Suppressor macrophage (primary cell): Measurements from ENCODE around the gene TMEM60.
A peak's percentile ranks its signal among the peaks of the same experiment; 100 is the strongest.
"Not testable (repeated sequence)": the region's sequence is repeated elsewhere in the genome, so short reads cannot be mapped to it uniquely, and the experiment has no call there.

Experiments used
- DNase-seq, 4 experiments: peaks; one replicate each; pipeline ENCODE4 v3.0.0-alpha.2; 2020 to 2022
- total RNA-seq, 17 experiments: gene quantifications; one replicate each; lab custom pipeline; 2026; ENCODE audit warnings: mixed read lengths in 6 of 17, inconsistent platforms in 3 of 17; lab: John Stamatoyannopoulos, UW

TMEM60 gene, protein sequence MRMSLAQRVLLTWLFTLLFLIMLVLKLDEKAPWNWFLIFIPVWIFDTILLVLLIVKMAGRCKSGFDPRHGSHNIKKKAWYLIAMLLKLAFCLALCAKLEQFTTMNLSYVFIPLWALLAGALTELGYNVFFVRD
- 6.7 to 23.4 (median 13.8) reads per million in 17 experiments for total RNA-seq

DNA sequence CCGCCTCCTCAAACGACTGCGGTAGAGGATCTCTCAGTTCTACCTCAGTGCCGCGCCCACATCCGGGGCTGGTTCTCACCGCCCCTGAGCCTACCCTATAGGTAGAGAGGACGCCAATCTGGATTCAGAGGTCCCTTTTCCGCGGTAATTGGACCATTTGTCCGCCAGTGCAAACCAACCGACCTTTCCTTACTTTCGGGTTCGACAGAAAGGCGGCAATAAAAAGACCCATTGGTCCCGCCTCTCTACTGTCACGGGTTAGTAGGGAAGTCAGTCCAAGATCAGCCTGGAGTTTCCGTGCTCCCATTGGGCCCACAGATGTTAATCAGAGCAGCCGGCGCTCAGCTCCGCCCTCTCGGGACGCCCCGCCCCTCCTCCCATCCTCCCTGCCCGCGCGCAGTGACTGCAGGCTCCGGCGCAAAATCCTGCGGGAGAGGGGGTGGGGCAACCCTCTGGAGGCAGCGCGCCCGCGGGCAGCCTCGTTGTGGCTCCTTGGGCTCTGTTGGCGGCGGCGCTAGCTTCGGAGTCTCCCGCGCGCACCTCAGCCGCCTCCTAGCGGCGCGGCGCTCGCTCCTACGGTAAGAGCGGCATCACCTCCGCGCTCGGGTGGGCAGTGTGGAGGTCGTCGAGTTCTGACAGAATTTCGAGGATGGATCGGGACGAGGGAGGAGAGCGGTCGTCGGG, at the start of gene TMEM60, which contains the start of gene PHTF2:
TSS of gene TMEM60 (minus strand) at position 41 of the 684 bp plus-strand sequence. CDS start 4,061 bp downstream, outside the sequence.
TSS of gene PHTF2 (plus strand) at position 380 of the 684 bp plus-strand sequence.
- DNase-seq: peak; percentile 98 to 100 (median 99)

DNA sequence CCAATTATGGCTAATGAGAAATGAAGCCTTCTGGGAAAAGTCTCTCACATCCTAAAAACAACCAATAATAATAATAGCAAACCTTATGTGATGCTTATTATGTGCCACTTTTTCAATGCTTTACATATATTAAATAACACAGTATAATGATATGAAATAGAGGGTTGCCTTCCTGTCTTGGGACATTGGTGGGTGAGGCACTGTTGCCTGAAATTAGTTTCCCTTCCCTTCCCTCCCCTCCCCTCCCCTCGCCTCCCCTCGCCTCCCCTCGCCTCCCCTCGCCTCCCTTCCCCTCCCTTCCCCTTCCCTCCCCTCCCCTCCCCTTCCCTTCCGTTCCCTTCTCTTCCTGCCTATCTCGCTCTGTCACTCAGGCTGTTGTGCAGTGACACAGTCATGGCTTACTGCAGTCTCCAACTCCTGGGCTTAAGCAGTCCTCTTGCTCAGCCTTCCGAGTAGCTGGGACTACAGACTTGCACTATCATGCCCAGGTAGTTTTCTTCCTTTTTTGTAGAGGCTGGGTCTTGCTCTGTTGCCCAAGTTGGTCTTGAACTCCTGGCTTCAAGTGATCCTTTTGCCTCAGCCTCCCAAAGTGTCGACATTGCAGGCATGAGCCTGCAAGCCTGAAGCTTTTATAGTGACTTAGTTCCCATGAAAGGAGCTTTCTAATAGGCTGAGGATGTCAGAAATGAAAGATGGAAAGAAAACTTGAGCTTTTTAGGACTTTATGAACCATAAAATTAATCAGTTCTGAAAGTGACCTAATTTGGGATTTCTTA, 48.3 kb upstream of the TMEM60 start:
- DNase-seq: no peak

DNA sequence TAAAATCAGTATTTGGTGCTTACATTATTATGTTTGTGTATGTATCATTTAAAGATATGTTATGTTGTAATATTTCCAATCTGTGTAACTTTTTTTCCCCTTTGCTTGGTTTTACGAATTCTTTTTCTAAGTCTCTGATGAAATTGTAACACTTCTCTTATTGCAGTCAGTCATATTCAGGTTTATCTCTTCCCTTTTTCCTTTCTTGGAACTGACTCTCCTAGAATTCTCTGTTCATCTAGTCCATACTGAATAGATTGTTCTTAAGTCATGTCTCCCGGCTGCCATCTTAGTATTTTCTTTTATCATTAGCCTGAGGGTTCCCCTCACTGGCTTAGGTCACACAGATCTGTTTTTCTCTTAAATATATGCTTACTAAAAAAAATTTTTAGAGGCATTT, 45.0 kb upstream of the TMEM60 start:
- DNase-seq: peak in 1 of 4 experiments; percentile 18

DNA sequence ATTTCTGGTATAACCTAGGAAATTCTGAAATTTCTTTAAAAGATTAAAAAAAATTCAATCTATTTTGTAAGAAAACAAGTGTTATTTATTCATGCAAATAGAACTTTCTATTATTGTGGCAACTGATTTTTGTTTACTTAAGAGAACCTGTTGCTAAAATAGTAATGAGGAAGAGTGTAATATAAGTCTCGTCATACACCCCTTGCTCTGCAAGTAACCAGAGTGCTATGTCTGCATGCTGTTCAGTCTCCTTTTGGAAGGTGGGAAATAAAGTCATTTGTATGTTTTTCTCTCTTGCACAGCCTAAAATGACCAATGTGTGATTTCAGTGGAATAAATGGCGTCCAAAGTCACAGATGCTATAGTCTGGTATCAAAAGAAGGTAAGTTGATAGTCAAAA, 41.7 kb upstream of the TMEM60 start:
- peak in 2 of 4 experiments; percentile 16 to 23 for DNase-seq

DNA sequence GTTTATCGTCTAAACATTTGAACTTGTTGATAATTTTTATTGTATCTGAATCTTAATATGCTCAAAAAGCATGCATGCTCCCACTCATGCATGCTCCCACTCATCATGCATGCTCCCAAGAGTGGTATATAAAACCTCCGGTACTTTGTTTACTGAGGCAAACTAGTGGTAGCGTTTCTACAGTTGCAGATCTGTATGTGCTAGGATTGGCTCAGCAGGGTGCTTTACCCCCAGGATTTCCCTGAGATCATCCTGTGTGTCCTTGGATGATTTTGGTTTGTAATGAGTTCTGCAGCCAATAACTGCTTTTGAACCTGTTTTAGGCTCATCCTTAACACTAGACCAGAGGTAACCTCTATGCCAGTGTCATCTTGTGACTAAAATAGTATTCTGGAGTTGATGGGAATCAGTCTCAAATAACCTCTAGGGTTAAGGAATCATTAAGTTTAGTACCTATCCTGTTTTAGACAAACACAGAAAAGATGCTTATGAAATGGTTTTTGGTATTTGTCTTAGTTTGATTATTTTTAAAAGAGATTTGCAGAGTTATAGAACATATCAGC, 40.8 kb upstream of the TMEM60 start:
- no peak for DNase-seq

DNA sequence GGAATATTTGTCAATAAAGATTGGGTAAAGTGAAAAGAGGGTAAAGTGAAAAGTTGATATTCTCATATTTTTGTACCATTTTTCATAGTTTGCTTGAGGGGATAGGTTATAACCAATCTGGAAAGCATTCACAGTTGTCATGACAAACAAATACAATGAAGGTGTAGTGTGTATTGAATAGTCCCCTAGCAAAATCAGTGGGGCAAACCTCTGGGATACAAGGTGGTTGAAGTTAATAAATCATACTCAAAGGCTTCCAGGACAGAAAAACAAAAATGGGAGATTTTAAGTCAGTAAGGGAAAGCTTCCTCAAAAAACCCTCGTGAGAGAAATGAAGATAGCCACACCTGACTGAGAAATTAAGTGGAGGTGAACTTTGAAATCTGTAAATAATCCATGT, 39.7 kb upstream of the TMEM60 start:
- DNase-seq: no peak

DNA sequence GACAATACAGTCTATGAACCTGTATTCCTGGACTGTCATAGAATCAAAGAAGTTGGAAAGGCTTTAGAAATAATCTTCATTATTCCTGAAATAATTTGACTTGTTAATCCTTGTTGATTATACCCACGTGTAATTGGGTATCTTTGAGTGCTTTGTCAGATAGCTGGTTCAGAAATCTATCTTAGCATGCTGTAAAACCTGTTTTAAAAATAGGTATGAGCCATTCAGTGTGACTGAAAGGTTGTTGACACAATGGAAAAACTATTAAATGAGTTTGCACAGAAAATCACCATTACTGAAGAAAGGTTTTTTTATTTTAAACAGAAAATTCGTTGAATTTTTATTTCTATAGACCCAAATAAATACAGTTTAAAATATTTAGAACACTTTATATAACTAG, 39.0 kb upstream of the TMEM60 start:
- DNase-seq: no peak

DNA sequence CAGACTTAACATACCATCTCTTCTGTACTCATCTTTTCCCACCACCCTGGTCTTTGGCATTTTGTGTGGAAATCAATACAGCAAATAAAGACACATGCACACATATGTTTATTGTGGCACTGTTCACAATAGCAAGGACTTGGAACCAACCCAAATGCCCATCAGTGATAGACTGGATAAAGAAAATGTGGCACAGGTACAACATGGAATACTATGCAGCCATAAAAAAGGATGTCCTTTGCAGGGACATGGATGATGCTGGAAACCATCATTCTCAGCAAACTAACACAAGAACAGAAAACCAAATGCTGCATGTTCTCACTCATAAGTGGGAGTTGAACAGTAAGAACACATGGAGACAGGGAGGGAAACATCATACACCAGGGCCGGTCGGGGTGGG, 38.2 kb upstream of the TMEM60 start:
- DNase-seq: not testable (repeated sequence)

DNA sequence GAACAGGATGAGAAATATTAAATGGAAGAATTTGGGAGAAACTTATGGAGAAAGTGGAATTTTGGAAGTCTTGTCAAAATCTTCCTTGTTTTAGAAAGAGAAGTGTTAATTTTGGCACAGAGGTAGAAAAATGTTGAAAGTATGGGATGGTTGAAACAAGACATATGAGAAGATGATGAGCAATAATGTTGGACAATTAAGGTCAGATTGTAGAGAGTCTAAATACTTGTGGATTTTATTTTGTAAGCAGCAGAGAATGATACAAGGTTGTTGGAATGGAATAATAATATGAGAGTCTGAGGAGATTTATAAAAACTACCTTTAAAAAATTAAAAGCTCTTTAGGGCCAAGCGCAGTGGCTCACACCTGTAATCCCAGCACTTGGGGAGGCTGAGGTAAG, 34.9 kb upstream of the TMEM60 start:
- DNase-seq: no peak

DNA sequence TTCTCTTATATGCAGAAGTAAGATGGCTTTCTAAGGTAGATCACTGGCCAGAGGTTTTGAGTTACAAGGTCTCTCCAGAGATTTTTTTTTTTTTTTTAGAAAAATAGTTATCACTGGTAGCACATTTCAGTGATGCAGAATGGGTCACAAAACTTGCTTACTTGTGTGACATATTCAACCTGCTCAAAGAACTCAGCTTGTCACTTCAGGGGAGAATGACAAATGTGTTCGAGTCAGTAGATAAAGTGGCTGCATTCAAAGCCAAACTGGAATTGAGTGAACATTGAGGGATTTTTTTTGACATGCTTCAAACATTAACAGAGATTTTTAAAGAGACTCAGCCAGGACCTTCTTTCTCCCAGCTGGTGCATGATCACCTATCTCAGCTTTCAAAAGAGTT, 33.7 kb upstream of the TMEM60 start:
- no peak for DNase-seq

DNA sequence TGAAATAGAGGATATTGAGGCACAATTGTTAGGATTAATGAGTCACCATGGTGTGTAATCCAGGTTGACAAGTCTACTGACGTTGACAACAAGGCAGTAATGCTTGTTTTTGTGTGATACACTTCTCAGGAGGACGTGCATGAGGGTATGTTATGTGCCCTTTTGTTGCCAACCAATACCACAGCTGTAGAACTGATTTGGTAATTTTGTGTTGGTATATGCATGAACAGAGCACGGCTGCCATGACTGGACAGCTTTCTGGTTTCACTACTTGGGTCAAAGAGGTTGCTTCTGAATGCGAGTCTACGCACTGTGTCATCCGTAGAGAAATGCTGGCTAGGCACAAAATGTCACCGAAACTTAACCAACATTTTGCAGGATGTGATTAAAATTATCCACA, 33.2 kb upstream of the TMEM60 start:
- no peak for DNase-seq

DNA sequence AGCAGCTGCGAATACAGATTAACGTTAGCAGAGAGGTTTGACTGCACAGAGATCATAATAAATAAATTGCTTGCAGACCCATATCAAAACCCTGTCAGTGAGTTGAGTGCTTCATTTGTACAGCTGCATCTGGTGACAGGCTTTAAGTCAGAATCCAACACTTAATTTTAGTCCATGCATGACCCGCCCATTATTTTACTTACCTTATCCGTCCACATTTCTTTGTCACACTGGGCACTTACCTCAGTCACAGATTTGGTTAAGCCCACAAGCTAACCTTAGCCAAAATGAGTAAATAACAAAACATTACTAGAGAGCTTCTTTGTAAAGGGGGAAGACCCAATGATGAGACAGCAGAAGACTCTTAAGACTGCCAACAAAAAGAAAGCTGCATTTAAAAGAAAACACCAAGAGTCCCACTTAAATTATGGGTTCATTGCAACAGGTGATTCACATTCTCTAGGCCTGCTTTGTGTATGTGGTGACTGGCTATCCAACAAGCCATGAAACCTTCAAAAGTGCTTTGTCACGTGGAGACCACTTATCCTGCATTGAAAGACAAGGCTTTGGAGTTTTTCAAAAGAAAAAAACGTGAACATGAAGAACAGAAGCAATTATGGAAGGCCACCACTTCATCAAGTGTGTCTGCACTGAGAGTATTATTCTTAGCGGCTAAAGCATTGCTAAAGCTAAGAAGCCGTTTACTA, 32.6 kb upstream of the TMEM60 start:
- no peak for DNase-seq

DNA sequence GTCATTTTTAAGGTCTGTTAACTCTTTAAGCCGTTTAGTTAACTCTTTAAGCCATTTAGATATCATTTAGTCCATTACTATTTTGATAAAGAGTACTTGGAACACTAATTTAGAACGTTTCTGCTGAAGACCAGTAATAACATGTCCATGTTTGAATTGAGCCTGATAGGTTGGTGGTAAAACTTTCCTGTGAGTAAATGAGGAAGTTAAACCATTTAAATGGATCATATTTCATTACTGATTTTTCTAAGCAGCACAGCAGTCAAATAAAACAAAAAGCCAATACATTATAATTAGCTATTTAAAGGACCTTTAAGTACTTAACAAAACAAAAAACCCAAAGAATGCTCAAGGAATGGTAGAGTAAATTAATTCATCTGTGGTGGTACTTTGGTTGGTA, 29.8 kb upstream of the TMEM60 start:
- DNase-seq: no peak

DNA sequence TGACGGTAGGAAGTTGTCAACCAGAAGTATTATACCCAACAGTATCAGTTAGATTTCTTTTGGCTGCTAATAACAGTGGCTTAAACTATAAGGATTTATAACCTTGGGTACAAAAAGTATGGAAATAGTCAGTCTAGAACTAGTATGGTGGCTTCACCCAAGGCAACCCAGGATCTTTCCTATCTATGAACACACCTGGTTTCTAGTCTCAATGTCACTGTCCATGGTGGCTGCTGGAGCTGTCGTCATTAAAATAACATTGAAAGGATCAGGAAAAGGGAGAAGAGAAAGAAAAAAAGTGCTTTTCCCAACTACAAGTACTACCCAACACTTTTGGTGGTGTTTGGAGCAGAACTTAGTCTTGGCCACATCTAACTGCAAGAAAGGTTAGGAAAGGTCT, 28.1 kb upstream of the TMEM60 start:
- DNase-seq: no peak

DNA sequence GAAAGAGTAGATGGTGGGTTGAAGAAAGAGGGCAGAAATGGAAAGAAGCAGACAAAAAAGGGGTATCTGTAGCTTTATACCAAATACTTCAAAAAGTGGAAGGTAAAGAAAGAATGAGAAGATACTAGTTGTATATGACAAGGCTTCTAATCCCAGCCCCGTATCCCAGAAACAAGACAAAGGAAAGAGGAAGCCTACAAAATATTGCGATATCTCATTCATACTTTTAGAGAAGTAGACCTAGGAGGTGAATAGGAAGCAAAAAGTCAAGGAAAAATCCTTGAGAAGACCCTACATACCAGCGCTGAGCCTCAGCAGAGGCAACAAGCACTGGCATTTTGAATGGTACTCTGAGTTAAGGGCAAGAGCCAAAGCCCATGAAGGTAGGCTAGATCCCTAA, 26.9 kb upstream of the TMEM60 start:
- peak in 3 of 4 experiments; percentile 15 to 63 (median 60) for DNase-seq

DNA sequence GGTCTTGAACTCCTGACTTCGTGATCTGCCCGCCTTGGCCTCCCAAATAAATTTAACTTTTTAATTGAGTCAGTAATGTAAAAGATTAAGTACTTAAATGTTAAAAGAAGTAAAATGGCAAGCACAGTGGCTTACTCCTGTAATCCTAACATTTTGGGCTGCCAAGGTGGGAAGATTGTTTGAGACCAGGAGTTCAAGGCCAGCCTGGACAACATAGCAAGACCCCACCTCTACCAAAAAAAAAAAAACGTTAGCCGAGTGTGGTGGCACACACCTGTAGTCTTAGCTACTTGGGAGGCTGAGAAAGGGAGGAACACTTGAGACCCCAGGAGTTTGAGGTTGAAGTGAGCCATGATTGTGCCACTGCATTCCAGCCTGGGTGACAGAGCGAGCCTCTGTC, 26.4 kb upstream of the TMEM60 start:
- no peak for DNase-seq

DNA sequence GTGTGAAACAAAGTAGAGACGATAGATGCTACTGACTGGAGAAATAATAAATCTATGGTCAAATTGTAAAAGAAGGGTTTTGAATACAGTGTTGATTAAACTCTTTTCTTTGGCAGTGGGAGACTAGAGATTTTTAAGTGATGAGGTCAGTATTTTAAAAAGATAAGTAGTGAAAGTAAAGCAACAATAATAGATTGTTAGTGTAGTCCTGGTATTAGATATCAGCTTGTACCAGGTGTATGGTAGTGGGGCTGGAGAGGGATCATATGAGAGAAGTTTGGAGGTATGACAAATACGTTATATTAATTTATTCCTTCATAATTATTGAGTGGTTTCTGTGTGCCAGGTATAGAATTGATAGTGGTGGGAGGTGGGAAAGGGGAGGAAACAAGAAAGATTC, 25.6 kb upstream of the TMEM60 start:
- DNase-seq: no peak

DNA sequence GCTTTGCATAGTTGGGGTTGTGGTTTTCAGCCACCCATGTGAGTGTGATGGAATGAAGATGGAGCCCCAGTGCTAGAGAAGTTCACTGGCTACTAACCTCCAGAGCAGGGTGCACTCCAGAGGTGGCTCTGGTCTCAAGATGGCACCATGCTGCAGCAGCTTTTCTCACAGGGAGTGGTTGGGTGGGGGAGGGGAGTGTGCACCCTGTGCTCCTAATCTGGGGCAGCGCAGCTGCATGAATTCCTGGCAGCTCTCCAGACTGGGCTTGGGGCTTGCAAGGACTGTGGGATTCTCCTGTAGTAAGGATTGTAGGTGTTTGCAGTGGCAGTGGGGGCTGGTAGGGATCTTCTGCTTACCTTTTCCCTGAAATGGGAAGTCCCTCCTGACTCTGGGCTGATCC, 24.0 kb upstream of the TMEM60 start:
- no peak for DNase-seq

DNA sequence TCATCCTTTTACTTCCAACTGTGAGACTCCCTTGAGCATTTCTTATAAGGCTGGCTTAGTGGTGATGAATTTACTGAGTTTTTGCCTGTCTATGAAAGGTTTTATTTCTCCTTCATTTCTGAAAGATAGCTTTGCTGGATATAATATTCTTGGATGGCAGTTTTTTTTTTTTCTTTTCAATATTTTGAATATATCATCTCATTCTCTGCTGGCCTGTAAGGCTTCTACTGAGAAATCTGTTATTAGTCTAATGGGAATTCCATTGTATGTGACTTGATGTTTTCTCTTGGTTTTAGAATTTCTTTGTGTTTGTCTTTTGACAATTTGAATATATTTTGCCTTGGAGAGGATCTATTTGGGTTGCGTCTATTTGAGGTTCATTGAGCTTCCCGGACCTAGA, 22.7 kb upstream of the TMEM60 start:
- no peak for DNase-seq

DNA sequence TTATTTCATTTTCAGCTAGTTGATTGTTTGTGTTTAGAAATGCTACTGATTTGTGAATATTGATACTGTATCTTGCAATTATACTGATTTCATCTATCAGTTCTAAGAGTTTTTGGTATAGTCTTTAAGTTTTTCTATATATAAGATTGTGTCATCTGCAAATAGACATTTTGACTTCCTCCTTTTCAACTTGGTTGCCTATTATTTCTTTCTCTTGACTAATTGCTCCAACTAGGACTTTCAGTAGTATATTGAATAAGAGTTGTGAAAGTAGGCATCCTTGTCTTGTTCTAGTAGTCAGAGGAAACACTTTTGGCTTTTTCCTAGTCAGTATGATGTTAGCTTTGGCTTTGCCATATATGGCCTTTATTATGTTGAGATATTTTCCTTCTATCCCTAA, 20.8 kb upstream of the TMEM60 start:
- DNase-seq: peak in 2 of 4 experiments; percentile 34 to 43

DNA sequence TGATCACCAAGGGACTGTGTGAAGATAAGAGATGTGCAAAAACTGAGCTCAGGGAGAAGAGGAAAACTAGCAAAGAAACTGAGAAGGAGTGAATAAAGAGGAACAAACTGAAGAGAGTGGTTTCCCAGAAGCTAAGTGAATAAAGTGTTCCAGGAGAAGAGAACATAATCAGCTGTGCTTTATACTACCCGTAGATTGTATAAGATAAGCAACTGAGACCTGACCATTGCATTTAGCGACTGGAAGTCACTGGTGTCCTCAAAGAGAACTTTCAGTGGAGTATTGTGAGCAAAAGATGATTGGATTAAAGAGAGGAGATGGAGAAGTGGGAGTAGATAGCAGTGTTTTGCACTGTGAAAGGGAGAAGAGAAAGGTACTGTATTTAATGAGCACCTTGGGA, 14.9 kb upstream of the TMEM60 start:
- DNase-seq: peak in 1 of 4 experiments; percentile 13

DNA sequence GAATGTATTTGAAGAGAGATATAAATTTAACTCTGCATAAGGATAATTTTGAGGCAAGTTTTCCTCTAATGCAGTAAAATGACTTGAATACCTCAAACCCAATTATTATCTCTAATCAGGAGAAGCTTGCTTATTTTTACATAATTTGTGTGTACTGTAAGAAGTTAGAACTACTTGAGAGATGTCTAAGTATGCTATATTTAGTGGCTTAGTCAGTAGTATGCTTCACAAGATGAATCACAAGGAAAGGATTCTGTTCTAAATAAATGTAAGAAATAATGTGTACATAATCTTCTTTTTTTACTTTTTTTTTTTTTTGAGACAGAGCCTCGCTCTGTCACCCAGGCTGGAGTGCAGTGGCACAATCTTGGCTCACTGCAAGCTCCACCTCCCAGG, 14.1 kb upstream of the TMEM60 start:
- peak in 2 of 4 experiments; percentile 48 to 50 for DNase-seq
